Lower lobe of right lung (tissue), 2 donors: Measurements from ENCODE around the gene OR56A3. TPM values are rescaled to one million over a fixed set of nuclear protein-coding genes. Genes with fewer than 3 reads are reported as not detected.

ENCODE experiments used
- ATAC-seq, 2 donors: fragments of 200-7000 bp; cut with Tn5 transposase; one replicate each; pipeline ENCODE4 v1.9.1; 2020 to 2022; ENCODE audit warnings: mild to moderate bottlenecking in 2 of 2, moderate library complexity in 2 of 2
- DNase-seq: peaks from one replicate; pipeline ENCODE4 v3.0.0-alpha.2; 2020
- H3K27ac ChIP-seq: fragments of 200-600 bp; one replicate; pipeline ENCODE4 v1.8.0; 2022
- H3K27me3 ChIP-seq: fragments of 200-600 bp; one replicate; pipeline ENCODE4 v1.8.0; 2022; ENCODE audit warnings: low read depth
- H3K36me3 ChIP-seq: fragments of 200-600 bp; one replicate; pipeline ENCODE4 v1.8.0; 2022; ENCODE audit warnings: mild to moderate bottlenecking
- H3K4me1 ChIP-seq: fragments of 200-600 bp; one replicate; pipeline ENCODE4 v1.8.0; 2022
- H3K4me3 ChIP-seq: fragments of 200-600 bp; one replicate; pipeline ENCODE4 v1.8.0; 2022; ENCODE audit warnings: mild to moderate bottlenecking
- H3K9me3 ChIP-seq: fragments of 200-600 bp; one replicate; pipeline ENCODE4 v1.8.0; 2022
- CTCF ChIP-seq: fragments of 200-600 bp; IDR thresholded peaks from one replicate; pipeline ENCODE4 v1.8.0; 2022; ENCODE audit warnings: antibody characterized with exemption, mild to moderate bottlenecking
- intact Hi-C: fragments of 100-400 bp; cut with DNase I; formaldehyde crosslinking; loops from one replicate; pipeline ENCODE4 v1.11.0; 2022
- total RNA-seq: library from RNA; stranded (reverse); fragmentation: NEBNext Ultra II Directional; extraction: Animal tissue kit (Norgen Biotek cat#: 25700); gene quantifications from one replicate; pipeline ENCODE4 v1.2.1, GENCODE V29; 2021
- donor health status: DM: no; HTN: yes; CAD: no; lungs with severe emphysema.

Gene OR56A3
- total RNA-seq, 1 donor from 2014 or later: not detected

- no peaks in the 10 kb centered on the region for H3K27me3 ChIP-seq
- no peak within 1 kb of the TSS for H3K4me3 ChIP-seq
- DNase-seq: no peak
- no peak for ATAC-seq
- H3K4me1 ChIP-seq: no peaks in the 10 kb centered on the region
- TF ChIP-seq CTCF: no peak
- no peak within 1 kb of the TSS for H3K27ac ChIP-seq
- peaks cover 5% of the 10 kb centered on the region for H3K9me3 ChIP-seq
- intact Hi-C loops: no loop called here
- no peaks in the 10 kb centered on the region for H3K36me3 ChIP-seq
Measured at GRCh38 chr11:5968394-5968793, 26.3 kb downstream of the OR56A3 start, which contains the start of gene OR56A5. OR56A5 (minus strand) TSS chr11:5968494; CDS start chr11:5968494, 0 bp downstream.

GRCh38 chr11:5973530-5973929 lies 31.5 kb downstream of the OR56A3 start:
- no peak for TF ChIP-seq CTCF
- Histone ChIP-seq H3K9me3 (no peaks in the 10 kb centered on the region), H3K36me3 (no peaks in the 10 kb centered on the region), H3K27me3 (no peaks in the 10 kb centered on the region), H3K4me3 (no peak overlapping the region), H3K27ac (no peak overlapping the region), H3K4me1 (no peaks in the 10 kb centered on the region)
- intact Hi-C loops: no loop called here
- no peak for DNase-seq
- ATAC-seq: no peak

GRCh38 chr11:5983443-5983842 lies 41.4 kb downstream of the OR56A3 start:
- intact Hi-C loops: no loop called here
- TF ChIP-seq CTCF: no peak
- Histone ChIP-seq H3K4me3 (no peak overlapping the region), H3K36me3 (no peaks in the 10 kb centered on the region), H3K4me1 (no peaks in the 10 kb centered on the region), H3K27me3 (no peaks in the 10 kb centered on the region), H3K9me3 (peaks cover 8% of the 10 kb centered on the region), H3K27ac (no peak overlapping the region)
- ATAC-seq (no peak), DNase-seq (no peak)

GRCh38 chr11:5986885-5987284 lies 44.8 kb downstream of the OR56A3 start, which contains the start of gene OR52L1:
OR52L1 (minus strand) TSS chr11:5986985; CDS start chr11:5986930, 55 bp downstream.
- intact Hi-C loops: no loop called here
- no peak for TF ChIP-seq CTCF
- ATAC-seq: no peak

GRCh38 chr11:5989203-5989602 lies 47.2 kb downstream of the OR56A3 start:
- H3K4me1 ChIP-seq: no peaks in the 10 kb centered on the region
- H3K36me3 ChIP-seq: no peaks in the 10 kb centered on the region
- no peak for ATAC-seq
- intact Hi-C loops: no loop called here
- H3K27ac ChIP-seq: no peak overlapping the region
- H3K9me3 ChIP-seq: no peaks in the 10 kb centered on the region
- no peak for DNase-seq
- H3K4me3 ChIP-seq: no peak overlapping the region
- H3K27me3 ChIP-seq: no peaks in the 10 kb centered on the region
- TF ChIP-seq CTCF: no peak

More at GRCh38 chr11:5986885-5987284, 44.8 kb downstream of the OR56A3 start, which contains the start of gene OR52L1:
- no peak within 1 kb of the TSS for H3K27ac ChIP-seq
- no peaks in the 10 kb centered on the region for H3K9me3 ChIP-seq
- no peak for DNase-seq
- no peaks in the 10 kb centered on the region for H3K4me1 ChIP-seq
- H3K4me3 ChIP-seq: no peak within 1 kb of the TSS
- H3K27me3 ChIP-seq: no peaks in the 10 kb centered on the region
- H3K36me3 ChIP-seq: no peaks in the 10 kb centered on the region
